GM12878 (cell line): ENCODE results near the gene GDPD1.

Experiments
- LARP7 ChIP-seq: fragments of 450-650 bp; IDR thresholded peaks from 2 replicates; pipeline ENCODE4 v1.6.1; 2017; ENCODE audit warnings: mild to moderate bottlenecking
- RFX5 ChIP-seq: IDR thresholded peaks from 2 replicates; pipeline ENCODE4 v1.6.1; 2011; ENCODE audit warnings: low read depth, low read length, improper control_type of control experiment
- TF ChIP-seq, protein P1 (sequence below): IDR thresholded peaks from 2 replicates; pipeline ENCODE4 v1.6.1; 2011; ENCODE audit warnings: borderline replicate concordance, low read depth, mild to moderate bottlenecking, moderate library complexity, mixed read lengths, low read length; ENCODE audit not compliant: insufficient read depth; ENCODE audit errors: extremely low read length

DNA sequence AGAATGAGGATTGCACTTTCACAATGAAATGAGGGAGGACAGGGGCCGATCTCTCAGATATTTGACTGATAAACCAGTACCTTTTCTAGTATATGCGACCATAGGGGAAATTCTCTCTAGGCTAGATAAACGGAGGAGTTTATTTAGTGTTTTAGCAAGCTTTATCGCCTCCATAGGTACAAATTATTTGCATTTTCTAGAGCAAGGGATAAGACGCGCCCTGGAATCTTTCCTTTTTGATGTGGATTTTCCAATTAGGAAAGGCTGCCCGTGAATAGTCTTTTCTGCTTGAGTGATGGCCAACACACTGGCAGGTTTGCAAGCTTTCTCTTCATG, 351 bp upstream of the GDPD1 start:
- no peak for TF ChIP-seq LARP7
- no peak for TF ChIP-seq RFX5
- TF ChIP-seq, protein P1, sequence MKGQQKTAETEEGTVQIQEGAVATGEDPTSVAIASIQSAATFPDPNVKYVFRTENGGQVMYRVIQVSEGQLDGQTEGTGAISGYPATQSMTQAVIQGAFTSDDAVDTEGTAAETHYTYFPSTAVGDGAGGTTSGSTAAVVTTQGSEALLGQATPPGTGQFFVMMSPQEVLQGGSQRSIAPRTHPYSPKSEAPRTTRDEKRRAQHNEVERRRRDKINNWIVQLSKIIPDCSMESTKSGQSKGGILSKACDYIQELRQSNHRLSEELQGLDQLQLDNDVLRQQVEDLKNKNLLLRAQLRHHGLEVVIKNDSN = no peak
